Measurements from ENCODE around the gene SLC6A13. TPM values are rescaled to one million over a fixed set of nuclear protein-coding genes. Genes with fewer than 3 reads are reported as not detected.

Gene SLC6A13
- polyA plus RNA-seq, 1 donor from 2014 or later = 1.4 TPM

DNA sequence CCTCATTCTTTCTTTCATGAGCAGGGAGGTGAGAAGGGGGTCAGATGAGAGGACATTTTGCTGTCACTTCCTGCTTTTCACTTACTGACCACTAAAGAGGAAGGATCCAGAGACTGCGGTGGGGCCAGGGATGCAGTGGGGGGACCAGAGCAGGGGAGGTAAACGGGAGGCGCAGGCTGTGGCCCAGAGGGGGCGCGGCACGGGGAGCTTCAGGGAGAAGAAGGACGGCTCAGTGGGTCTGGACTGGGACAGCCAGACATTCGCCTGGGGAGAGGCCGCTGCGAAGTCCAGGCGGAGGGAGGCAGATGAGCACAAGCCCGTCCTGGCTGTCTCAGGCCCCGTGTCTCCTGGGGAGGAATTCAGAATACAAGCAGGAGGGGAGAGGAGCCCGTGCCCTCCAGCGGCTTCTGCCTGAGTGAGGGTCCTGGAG, 89.9 kb downstream of the SLC6A13 start:
- H3K4me2 ChIP-seq (ENCODE audit: low read length) = no peak overlapping the region
- H3K9ac ChIP-seq (ENCODE audit: low read length) = no peak overlapping the region
- H3F3A ChIP-seq (ENCODE audit: insufficient read depth, low read length, poor library complexity, severe bottlenecking) = no peaks in the 10 kb centered on the region
- no peaks in the 10 kb centered on the region for H3K9me2 ChIP-seq (ENCODE audit: insufficient read depth, low read length)
- H3K27ac ChIP-seq (ENCODE audit: low read length) = no peak overlapping the region
- H3K9me3 ChIP-seq (ENCODE audit: low read length) = no peaks in the 10 kb centered on the region
- no peaks in the 10 kb centered on the region for H3K79me2 ChIP-seq (replicated peaks; ENCODE audit: insufficient read depth, low read length)
- no peaks in the 10 kb centered on the region for H3K36me3 ChIP-seq (ENCODE audit: insufficient read depth, low read length)
- no peak overlapping the region for H2AFZ ChIP-seq (ENCODE audit: low read depth, low read length)
- no peaks in the 10 kb centered on the region for H4K20me1 ChIP-seq (ENCODE audit: insufficient read depth)
- H3K4me3 ChIP-seq (ENCODE audit: low read length) = no peak overlapping the region
- H3K27me3 ChIP-seq (ENCODE audit: insufficient read depth, low read depth, low read length) = no peaks in the 10 kb centered on the region
- TF ChIP-seq, protein P1, sequence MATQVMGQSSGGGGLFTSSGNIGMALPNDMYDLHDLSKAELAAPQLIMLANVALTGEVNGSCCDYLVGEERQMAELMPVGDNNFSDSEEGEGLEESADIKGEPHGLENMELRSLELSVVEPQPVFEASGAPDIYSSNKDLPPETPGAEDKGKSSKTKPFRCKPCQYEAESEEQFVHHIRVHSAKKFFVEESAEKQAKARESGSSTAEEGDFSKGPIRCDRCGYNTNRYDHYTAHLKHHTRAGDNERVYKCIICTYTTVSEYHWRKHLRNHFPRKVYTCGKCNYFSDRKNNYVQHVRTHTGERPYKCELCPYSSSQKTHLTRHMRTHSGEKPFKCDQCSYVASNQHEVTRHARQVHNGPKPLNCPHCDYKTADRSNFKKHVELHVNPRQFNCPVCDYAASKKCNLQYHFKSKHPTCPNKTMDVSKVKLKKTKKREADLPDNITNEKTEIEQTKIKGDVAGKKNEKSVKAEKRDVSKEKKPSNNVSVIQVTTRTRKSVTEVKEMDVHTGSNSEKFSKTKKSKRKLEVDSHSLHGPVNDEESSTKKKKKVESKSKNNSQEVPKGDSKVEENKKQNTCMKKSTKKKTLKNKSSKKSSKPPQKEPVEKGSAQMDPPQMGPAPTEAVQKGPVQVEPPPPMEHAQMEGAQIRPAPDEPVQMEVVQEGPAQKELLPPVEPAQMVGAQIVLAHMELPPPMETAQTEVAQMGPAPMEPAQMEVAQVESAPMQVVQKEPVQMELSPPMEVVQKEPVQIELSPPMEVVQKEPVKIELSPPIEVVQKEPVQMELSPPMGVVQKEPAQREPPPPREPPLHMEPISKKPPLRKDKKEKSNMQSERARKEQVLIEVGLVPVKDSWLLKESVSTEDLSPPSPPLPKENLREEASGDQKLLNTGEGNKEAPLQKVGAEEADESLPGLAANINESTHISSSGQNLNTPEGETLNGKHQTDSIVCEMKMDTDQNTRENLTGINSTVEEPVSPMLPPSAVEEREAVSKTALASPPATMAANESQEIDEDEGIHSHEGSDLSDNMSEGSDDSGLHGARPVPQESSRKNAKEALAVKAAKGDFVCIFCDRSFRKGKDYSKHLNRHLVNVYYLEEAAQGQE (IDR thresholded peaks at IDR 0.05; ENCODE audit: borderline replicate concordance) = no peak

DNA sequence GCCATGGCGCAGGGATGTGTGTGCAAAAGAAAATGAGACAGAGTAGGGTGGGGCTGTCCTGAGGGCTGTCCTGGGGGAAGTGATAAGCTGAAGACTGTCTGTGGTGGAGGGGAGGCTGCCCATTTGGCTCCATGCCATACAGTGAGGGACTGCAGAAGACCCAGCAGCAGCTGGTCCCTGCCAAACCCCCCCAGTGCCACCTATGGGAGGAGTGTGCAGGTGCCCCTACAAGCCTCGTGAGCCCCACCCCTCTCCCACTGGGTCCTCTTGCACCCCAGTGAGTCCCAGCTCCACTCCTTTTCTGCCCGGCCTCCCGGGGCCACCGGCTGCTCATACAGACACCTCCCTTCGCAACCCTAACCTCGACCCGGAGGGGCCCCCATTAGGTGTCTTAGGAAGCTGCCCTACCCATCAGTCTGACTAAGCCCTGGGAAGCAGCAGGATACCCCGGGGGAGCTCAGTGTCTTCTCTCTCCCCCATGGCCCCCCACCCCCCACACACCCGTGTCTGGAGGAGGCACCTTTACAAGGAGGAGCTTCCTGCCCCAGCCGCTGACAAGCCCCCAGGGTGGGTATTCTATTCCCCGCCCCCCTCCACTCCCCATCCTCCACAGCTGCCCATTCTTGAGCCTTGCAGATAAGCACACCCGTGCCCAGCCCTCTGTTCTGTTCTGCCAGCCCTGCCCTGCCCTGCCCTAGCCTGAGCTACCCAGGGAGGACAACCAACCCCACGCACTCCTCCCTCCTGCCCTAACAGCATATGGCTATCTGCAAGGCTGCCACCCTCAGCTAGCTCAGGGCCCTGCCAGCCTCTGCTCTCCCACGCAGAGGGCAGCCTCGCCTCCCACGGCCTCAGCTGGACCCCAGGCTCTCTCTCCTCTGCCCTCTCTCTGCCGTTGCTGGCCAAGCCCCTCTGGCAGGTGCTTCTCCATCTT, 90.6 kb downstream of the SLC6A13 start:
- Histone ChIP-seq H3K9me2 (ENCODE audit: insufficient read depth, low read length) (no peaks in the 10 kb centered on the region), H3K4me3 (ENCODE audit: low read length) (no peak overlapping the region), H4K20me1 (ENCODE audit: insufficient read depth) (no peaks in the 10 kb centered on the region), H3F3A (ENCODE audit: insufficient read depth, low read length, poor library complexity, severe bottlenecking) (no peaks in the 10 kb centered on the region), H3K9ac (ENCODE audit: low read length) (no peak overlapping the region), H3K36me3 (ENCODE audit: insufficient read depth, low read length) (no peaks in the 10 kb centered on the region), H3K27me3 (ENCODE audit: insufficient read depth, low read depth, low read length) (no peaks in the 10 kb centered on the region), H3K4me2 (ENCODE audit: low read length) (no peak overlapping the region), H2AFZ (ENCODE audit: low read depth, low read length) (no peak overlapping the region), H3K27ac (ENCODE audit: low read length) (no peak overlapping the region), H3K79me2 (replicated peaks; ENCODE audit: insufficient read depth, low read length) (no peaks in the 10 kb centered on the region), H3K9me3 (ENCODE audit: low read length) (no peaks in the 10 kb centered on the region)
- TF ChIP-seq EP300 (conservative IDR thresholded peaks at IDR 0.05; ENCODE audit: poor library complexity, severe bottlenecking) (no peak), EZH2 (IDR thresholded peaks at IDR 0.05; ENCODE audit: borderline replicate concordance, insufficient read depth, low read length, poor library complexity, severe bottlenecking) (no peak), TAF1 (IDR thresholded peaks at IDR 0.05; ENCODE audit: low read depth) (no peak), POLR2AphosphoS5 (IDR thresholded peaks at IDR 0.05) (no peak), SMC3 (conservative IDR thresholded peaks at IDR 0.05; ENCODE audit: poor library complexity) (no peak), RAD21 (conservative IDR thresholded peaks at IDR 0.05) (no peak), MXI1 (conservative IDR thresholded peaks at IDR 0.05; ENCODE audit: poor library complexity, severe bottlenecking) (no peak)
- TF ChIP-seq, protein P2, sequence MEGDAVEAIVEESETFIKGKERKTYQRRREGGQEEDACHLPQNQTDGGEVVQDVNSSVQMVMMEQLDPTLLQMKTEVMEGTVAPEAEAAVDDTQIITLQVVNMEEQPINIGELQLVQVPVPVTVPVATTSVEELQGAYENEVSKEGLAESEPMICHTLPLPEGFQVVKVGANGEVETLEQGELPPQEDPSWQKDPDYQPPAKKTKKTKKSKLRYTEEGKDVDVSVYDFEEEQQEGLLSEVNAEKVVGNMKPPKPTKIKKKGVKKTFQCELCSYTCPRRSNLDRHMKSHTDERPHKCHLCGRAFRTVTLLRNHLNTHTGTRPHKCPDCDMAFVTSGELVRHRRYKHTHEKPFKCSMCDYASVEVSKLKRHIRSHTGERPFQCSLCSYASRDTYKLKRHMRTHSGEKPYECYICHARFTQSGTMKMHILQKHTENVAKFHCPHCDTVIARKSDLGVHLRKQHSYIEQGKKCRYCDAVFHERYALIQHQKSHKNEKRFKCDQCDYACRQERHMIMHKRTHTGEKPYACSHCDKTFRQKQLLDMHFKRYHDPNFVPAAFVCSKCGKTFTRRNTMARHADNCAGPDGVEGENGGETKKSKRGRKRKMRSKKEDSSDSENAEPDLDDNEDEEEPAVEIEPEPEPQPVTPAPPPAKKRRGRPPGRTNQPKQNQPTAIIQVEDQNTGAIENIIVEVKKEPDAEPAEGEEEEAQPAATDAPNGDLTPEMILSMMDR (IDR thresholded peaks at IDR 0.05; ENCODE audit: poor library complexity, severe bottlenecking) = no peak
- TF ChIP-seq, protein P1 (IDR thresholded peaks at IDR 0.05; ENCODE audit: borderline replicate concordance) = no peak

Data from neural cell (in vitro differentiated cells).